Ectodermal cell (in vitro differentiated cells): ENCODE measurements around the gene SCARF2.
"Not testable (repeated sequence)": the region's sequence is repeated elsewhere in the genome, so short reads cannot be mapped to it uniquely, and the experiment has no call there.

Experiments
- H3K27ac ChIP-seq: 2 replicates; pipeline ENCODE4 v1.7.0; 2013; ENCODE audit warnings: mild to moderate bottlenecking, low read depth, low read length; ENCODE audit not compliant: insufficient read depth, poor library complexity, severe bottlenecking
- H3K27me3 ChIP-seq: 2 replicates; pipeline ENCODE4 v1.7.0; 2013; ENCODE audit warnings: mild to moderate bottlenecking, low read length; ENCODE audit not compliant: insufficient read depth, control insufficient read depth, poor library complexity, severe bottlenecking
- H3K36me3 ChIP-seq: one replicate; pipeline ENCODE4 v1.7.0; 2013; ENCODE audit warnings: low read length; ENCODE audit not compliant: control insufficient read depth, insufficient read depth
- H3K4me1 ChIP-seq: one replicate; pipeline ENCODE4 v1.7.0; 2013; ENCODE audit warnings: low read length; ENCODE audit not compliant: control insufficient read depth, insufficient read depth
- H3K4me3 ChIP-seq: 2 replicates; pipeline ENCODE4 v1.7.0; 2013; ENCODE audit warnings: low read depth, low read length, control low read depth; ENCODE audit not compliant: insufficient read depth
- H3K9me3 ChIP-seq: 2 replicates; pipeline ENCODE4 v1.7.0; 2013; ENCODE audit warnings: mild to moderate bottlenecking, low read length, moderate library complexity; ENCODE audit not compliant: control insufficient read depth
- WGBS, 2 experiments: methylation state at CpG; one replicate each; pipeline ENCODE4 v1.1.7; 2013; ENCODE audit warnings: missing lambda C conversion rate in 2 of 2; 5-methylcytosine and 5-hydroxymethylcytosine counted together

SCARF2 gene

GRCh38 chr22:20472629-20473442 is 35.2 kb upstream of the SCARF2 start:
- H3K9me3 ChIP-seq, result no peaks in the 10 kb centered on the region

GRCh38 chr22:20471126-20471833 is 33.7 kb upstream of the SCARF2 start:
- 94 to 95% methylated on average over 9 of the region's 9 CpGs for WGBS, 2 experiments
- Histone ChIP-seq H3K36me3 (peaks cover 3% of the 10 kb centered on the region), H3K4me3 (no peak overlapping the region), H3K27me3 (no peaks in the 10 kb centered on the region), H3K9me3 (no peaks in the 10 kb centered on the region), H3K27ac (no peak overlapping the region), H3K4me1 (no peaks in the 10 kb centered on the region)

More at GRCh38 chr22:20472629-20473442, 35.2 kb upstream of the SCARF2 start:
- Histone ChIP-seq H3K27me3 (no peaks in the 10 kb centered on the region), H3K4me1 (no peaks in the 10 kb centered on the region), H3K36me3 (peaks cover 3% of the 10 kb centered on the region), H3K27ac (no peak overlapping the region), H3K4me3 (no peak overlapping the region)
- 91 to 95% methylated on average over 10 to 11 of the region's 11 CpGs for WGBS, 2 experiments

- not testable (repeated sequence) for H3K4me1 ChIP-seq, H3K27me3 ChIP-seq, H3K27ac ChIP-seq, H3K4me3 ChIP-seq, H3K36me3 ChIP-seq, H3K9me3 ChIP-seq
- 90 to 93% methylated on average over 2 of the region's 2 CpGs for WGBS, 2 experiments
Measured at GRCh38 chr22:20470525-20470924, 32.9 kb upstream of the SCARF2 start.

GRCh38 chr22:20469110-20469868 is 31.7 kb upstream of the SCARF2 start:
- Histone ChIP-seq H3K27me3 (no peaks in the 10 kb centered on the region), H3K9me3 (no peaks in the 10 kb centered on the region), H3K4me1 (no peaks in the 10 kb centered on the region), H3K4me3 (no peak overlapping the region), H3K36me3 (peaks cover 10% of the 10 kb centered on the region), H3K27ac (no peak overlapping the region)
- WGBS, 2 experiments, result 94 to 95% methylated on average over 6 of the region's 6 CpGs

- 89 to 92% methylated on average over 3 of the region's 3 CpGs for WGBS, 2 experiments
- Histone ChIP-seq H3K36me3 (peaks cover 10% of the 10 kb centered on the region), H3K4me1 (no peaks in the 10 kb centered on the region), H3K27me3 (no peaks in the 10 kb centered on the region), H3K4me3 (no peak overlapping the region), H3K9me3 (no peaks in the 10 kb centered on the region), H3K27ac (no peak overlapping the region)
Measured at GRCh38 chr22:20466659-20467379, 29.2 kb upstream of the SCARF2 start.

GRCh38 chr22:20465759-20466077 is 28.1 kb upstream of the SCARF2 start:
- H3K4me3 ChIP-seq, result no peak overlapping the region
- no peaks in the 10 kb centered on the region for H3K9me3 ChIP-seq
- 95 to 96% methylated on average over 5 of the region's 5 CpGs for WGBS, 2 experiments
- H3K27me3 ChIP-seq, result no peaks in the 10 kb centered on the region
- peaks cover 7% of the 10 kb centered on the region for H3K36me3 ChIP-seq
- H3K4me1 ChIP-seq, result no peaks in the 10 kb centered on the region
- H3K27ac ChIP-seq, result no peak overlapping the region

GRCh38 chr22:20464912-20465758 is 27.5 kb upstream of the SCARF2 start:
- Histone ChIP-seq H3K4me3 (no peak overlapping the region), H3K27ac (no peak overlapping the region), H3K9me3 (no peaks in the 10 kb centered on the region), H3K27me3 (no peaks in the 10 kb centered on the region), H3K36me3 (peaks cover 7% of the 10 kb centered on the region), H3K4me1 (no peaks in the 10 kb centered on the region)
- 96% methylated on average over 32 of the region's 32 CpGs for WGBS, 2 experiments

- H3K27ac ChIP-seq, result no peak overlapping the region
- peaks cover 8% of the 10 kb centered on the region for H3K4me1 ChIP-seq
- H3K9me3 ChIP-seq, result no peaks in the 10 kb centered on the region
- no peaks in the 10 kb centered on the region for H3K27me3 ChIP-seq
- WGBS, 2 experiments, result 93 to 94% methylated on average over 11 of the region's 11 CpGs
- peaks cover 7% of the 10 kb centered on the region for H3K36me3 ChIP-seq
- no peak overlapping the region for H3K4me3 ChIP-seq
Measured at GRCh38 chr22:20464096-20464614, 26.5 kb upstream of the SCARF2 start.
